T-helper 22 cell (primary cell): ENCODE data around the gene SPACA4.
"Not testable (repeated sequence)": the region's sequence is repeated elsewhere in the genome, so short reads cannot be mapped to it uniquely, and the experiment has no call there.

Source experiments
- DNase-seq: peaks from one replicate; pipeline ENCODE4 v3.0.0-alpha.2; 2020; ENCODE audit warnings: low read depth

Gene SPACA4

GRCh38 chr19:48618916-48619691, 12.6 kb downstream of the SPACA4 start, which contains the start of the genes RPL18 and SPHK2:
RPL18 (minus strand) TSS chr19:48619178; CDS start chr19:48619143, 35 bp downstream.
SPHK2 (plus strand) TSS chr19:48619506; CDS start chr19:48620515, 1,009 bp downstream.
- DNase-seq: peak; percentile 89

DNA sequence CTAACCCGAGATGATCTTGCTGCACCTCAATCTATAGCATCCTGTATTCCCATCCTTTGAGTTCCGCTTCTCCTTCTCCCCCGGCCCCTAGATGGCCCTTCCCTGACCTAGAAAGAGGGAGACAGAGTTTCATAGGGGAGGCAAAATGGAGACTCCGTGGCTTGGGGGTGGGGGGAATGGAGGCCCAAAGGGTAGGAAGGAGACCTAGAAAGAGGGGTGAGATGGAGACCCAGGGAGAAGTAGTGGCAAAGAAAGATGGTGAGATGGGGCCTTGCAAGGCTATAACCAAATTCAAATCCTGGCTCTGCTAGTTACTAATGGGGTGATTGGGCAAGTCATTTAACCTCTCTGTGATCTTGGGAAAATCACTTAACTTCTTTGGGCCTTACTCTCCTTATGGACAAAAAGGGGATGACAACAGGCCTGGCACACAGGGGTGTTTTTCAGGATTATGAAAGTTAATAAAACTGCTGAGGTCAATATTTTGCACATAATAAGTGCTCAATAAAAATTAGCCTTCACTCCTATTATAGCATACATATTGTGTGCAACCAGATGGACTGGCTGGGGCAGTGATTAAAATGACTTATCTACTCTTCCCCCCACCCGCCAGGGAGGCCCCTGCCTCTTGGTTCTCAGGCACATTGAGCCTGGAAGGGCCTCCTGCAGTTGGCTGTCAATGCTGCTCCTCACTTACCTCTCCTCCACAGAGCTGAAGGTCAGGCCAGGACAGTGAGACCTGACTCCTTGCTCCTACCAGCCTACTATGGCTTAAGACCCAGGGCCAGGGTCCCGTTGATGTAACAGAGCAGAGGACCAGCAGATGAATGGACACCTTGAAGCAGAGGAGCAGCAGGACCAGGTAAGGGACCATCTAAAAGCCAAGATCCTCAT, 13.4 kb downstream of the SPACA4 start:
- DNase-seq: no peak

- no peak for DNase-seq
These were observed 17.1 kb downstream of the SPACA4 start for GRCh38 chr19:48623556-48624066.

DNA sequence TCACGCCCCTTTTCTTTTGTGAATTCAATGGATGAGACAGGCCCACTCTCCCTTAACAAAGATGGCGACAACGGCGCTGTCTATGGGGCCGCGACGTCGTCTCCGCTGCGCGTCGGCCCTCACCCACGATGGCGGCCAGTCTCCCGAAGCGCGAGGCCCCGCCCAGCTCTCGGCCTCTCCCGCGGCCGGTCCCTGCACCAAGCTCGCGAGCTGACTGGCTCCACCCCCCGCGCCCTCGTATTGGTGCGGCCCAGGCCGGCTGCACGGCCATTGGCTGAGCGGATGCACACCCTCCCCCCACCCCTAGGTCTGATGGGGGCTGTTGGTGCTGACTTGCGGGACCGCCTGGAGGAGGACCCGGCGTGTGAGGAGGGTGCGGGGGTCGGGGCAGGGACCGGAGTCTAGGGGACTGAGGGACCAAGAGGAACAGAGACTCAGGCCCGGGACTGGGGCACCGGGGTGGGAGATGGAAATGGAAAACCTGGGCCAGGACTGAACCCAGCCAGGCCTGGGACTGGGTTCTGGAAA, 17.6 kb downstream of the SPACA4 start:
- peak; percentile 90 for DNase-seq

- DNase-seq: no peak
These were observed 18.5 kb downstream of the SPACA4 start for GRCh38 chr19:48624791-48625723.

GRCh38 chr19:48625891-48626327, 19.4 kb downstream of the SPACA4 start:
- no peak for DNase-seq

DNA sequence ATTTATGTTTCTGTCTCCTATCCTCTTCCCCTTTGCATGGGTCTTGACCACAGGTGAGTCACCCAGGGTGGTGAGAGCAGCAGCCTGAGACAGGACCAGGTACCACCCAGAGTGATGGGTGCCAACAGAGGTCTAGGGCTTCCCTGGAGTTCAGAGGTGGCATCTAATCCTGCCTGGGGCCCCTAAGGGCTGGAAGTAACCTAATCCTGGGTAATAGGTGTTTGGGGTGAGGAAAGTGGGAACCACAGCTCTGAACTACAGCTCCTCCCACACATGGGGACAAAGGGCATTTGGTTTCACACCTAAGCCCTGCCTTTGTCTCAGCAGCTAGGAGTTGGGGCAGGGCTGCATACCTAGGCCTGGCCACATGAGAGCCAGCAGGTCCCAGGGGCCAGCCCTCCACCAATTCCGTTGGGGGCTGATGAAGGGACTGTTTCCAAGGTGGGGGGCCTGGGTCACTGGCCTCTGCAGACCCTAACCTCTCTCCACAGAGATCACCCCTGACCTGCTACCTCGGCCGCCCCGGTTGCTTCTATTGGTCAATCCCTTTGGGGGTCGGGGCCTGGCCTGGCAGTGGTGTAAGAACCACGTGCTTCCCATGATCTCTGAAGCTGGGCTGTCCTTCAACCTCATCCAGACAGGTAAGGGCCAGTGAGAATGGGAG, 20.8 kb downstream of the SPACA4 start:
- DNase-seq: no peak

DNA sequence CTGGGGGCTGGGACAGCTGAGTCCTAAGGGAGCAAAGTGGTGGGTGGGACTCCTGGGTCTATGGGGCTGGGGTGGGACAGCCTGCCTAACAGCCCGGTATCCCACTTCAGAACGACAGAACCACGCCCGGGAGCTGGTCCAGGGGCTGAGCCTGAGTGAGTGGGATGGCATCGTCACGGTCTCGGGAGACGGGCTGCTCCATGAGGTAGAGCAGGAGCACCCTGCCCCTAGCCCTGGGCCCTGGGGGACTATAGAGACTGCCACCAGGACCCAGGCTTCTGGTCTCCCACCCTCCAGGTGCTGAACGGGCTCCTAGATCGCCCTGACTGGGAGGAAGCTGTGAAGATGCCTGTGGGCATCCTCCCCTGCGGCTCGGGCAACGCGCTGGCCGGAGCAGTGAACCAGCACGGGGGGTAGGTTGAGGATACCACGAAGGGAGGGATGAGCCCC, 21.3 kb downstream of the SPACA4 start:
- DNase-seq: no peak

GRCh38 chr19:48628486-48629296, 22.1 kb downstream of the SPACA4 start:
- no peak for DNase-seq

GRCh38 chr19:48629297-48629598, 22.7 kb downstream of the SPACA4 start:
- DNase-seq: no peak

DNA sequence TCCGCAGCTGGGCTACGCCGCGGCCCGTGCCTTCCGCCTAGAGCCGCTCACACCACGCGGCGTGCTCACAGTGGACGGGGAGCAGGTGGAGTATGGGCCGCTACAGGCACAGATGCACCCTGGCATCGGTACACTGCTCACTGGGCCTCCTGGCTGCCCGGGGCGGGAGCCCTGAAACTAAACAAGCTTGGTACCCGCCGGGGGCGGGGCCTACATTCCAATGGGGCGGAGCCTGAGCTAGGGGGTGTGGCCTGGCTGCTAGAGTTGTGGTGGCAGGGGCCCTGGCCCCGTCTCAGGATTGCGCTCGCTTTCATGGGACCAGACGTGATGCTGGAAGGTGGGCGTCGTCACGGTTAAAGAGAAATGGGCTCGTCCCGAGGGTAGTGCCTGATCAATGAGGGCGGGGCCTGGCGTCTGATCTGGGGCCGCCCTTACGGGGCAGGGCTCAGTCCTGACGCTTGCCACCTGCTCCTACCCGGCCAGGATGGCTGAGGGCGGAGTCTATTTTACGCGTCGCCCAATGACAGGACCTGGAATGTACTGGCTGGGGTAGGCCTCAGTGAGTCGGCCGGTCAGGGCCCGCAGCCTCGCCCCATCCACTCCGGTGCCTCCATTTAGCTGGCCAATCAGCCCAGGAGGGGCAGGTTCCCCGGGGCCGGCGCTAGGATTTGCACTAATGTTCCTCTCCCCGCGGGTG, 23.2 kb downstream of the SPACA4 start:
- no peak for DNase-seq

- no peak for DNase-seq
These were observed 23.9 kb downstream of the SPACA4 start for GRCh38 chr19:48630296-48631063.

DNA sequence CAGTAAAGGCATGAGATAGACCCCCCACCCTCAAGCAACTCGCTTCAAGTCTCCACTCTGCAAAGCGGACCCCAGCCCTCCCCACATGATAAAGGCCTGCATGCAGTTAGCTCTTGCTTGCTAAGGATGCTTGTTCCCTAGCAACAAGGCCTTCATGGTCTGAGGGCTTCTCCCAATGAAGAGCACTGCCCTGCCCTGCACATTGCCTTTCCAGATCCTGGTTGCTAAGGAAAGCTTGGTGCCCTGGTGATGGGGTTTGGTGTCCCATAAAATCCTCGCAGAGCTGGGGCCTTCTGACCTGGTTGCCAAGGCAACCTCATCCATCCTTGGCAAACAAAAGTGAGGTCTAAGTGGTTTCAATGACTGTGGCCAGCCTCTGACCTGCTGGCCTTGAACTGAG, 24.7 kb downstream of the SPACA4 start:
- DNase-seq: no peak

- DNase-seq: not testable (repeated sequence)
These were observed 25.7 kb downstream of the SPACA4 start for GRCh38 chr19:48632286-48632685.

- DNase-seq: no peak
These were observed 26.2 kb downstream of the SPACA4 start for GRCh38 chr19:48632692-48633147.

- DNase-seq: no peak
These were observed 26.9 kb downstream of the SPACA4 start for GRCh38 chr19:48633148-48634035.

- DNase-seq: no peak
These were observed 27.4 kb downstream of the SPACA4 start for GRCh38 chr19:48634036-48634342.
